A673 (cell line): Measurements from ENCODE around the gene LAMA2. TPM values are rescaled to one million over a fixed set of nuclear protein-coding genes. Genes with fewer than 3 reads are reported as not detected.
A peak's percentile ranks its signal among the peaks of the same experiment; 100 is the strongest.
"Not testable (repeated sequence)": the region's sequence is repeated elsewhere in the genome, so short reads cannot be mapped to it uniquely, and the experiment has no call there.

Experiments used
- BruUV-seq: library from RNA; stranded (reverse); fragments of 400-500 nt; replicated peaks from 2 replicates; lab custom pipeline; 2021; lab: Mats Ljungman, UMichigan
- CTCF ChIA-PET: fragments of 300-600 bp; sonication (Branson Sonifier 250); formaldehyde crosslinking; loops from one replicate; lab custom pipeline; 2022; ENCODE audit warnings: antibody characterized with exemption; lab: Charles Lee
- POLR2A ChIA-PET: fragments of 300-600 bp; sonication (Branson Sonifier 250); formaldehyde crosslinking; loops from one replicate; lab custom pipeline; 2022; ENCODE audit warnings: antibody characterized with exemption; ENCODE audit not compliant: low non-redundant PET; lab: Charles Lee
- DNase-seq: peaks from one replicate; pipeline ENCODE4 v3.0.0-alpha.2; 2015; ENCODE audit warnings: low spot score
- H3K27ac ChIP-seq: fragments of 200-600 bp; sonication (generic); 2 replicates; pipeline ENCODE4 v1.5.1; 2016; ENCODE audit warnings: mixed run types, low read depth, mild to moderate bottlenecking, mixed read lengths, antibody characterized with exemption, low read length; ENCODE audit not compliant: poor library complexity, severe bottlenecking
- H3K27me3 ChIP-seq: fragments of 200-600 bp; sonication (generic); replicated peaks from 2 replicates; pipeline ENCODE4 v1.6.1; 2017; ENCODE audit warnings: mixed run types, low read depth, mild to moderate bottlenecking, mixed read lengths, antibody characterized with exemption, low read length; ENCODE audit not compliant: insufficient read depth, poor library complexity
- H3K36me3 ChIP-seq: fragments of 200-600 bp; sonication (generic); 2 replicates; pipeline ENCODE4 v1.6.1; 2016; ENCODE audit warnings: mixed run types, mild to moderate bottlenecking, mixed read lengths, antibody characterized with exemption, low read length; ENCODE audit not compliant: insufficient read depth, poor library complexity, severe bottlenecking
- H3K4me1 ChIP-seq: fragments of 200-600 bp; sonication (generic); 2 replicates; pipeline ENCODE4 v1.6.1; 2017; ENCODE audit warnings: mixed run types, mild to moderate bottlenecking, mixed read lengths, antibody characterized with exemption, low read length; ENCODE audit not compliant: insufficient read depth, poor library complexity, severe bottlenecking
- H3K4me3 ChIP-seq: fragments of 200-600 bp; sonication (generic); 2 replicates; pipeline ENCODE4 v1.5.1; 2016; ENCODE audit warnings: low read depth, mixed run types, mild to moderate bottlenecking, mixed read lengths, low read length; ENCODE audit not compliant: poor library complexity, severe bottlenecking
- H3K9me3 ChIP-seq: fragments of 200-600 bp; sonication (generic); 2 replicates; pipeline ENCODE4 v1.6.1; 2016; ENCODE audit warnings: mixed run types, low read depth, mild to moderate bottlenecking, mixed read lengths, antibody characterized with exemption, low read length; ENCODE audit not compliant: poor library complexity, severe bottlenecking
- EZH2 ChIP-seq: fragments of 200-600 bp; sonication (generic); IDR thresholded peaks from 2 replicates; pipeline ENCODE4 v1.6.1; 2017; ENCODE audit warnings: borderline replicate concordance, low read depth, mild to moderate bottlenecking, mixed read lengths, antibody characterized with exemption, low read length; ENCODE audit not compliant: poor library complexity, severe bottlenecking
- intact Hi-C: fragments of 100-400 bp; cut with micrococcal nuclease; formaldehyde crosslinking; loops from one replicate; pipeline ENCODE4 v1.10.0; 2022; ENCODE audit not compliant: unreplicated experiment
- total RNA-seq: library from RNA; stranded (reverse); gene quantifications from 2 replicates; pipeline ENCODE4 v1.2.3, GENCODE V29; 2021
- TF ChIP-seq, protein P1 (sequence below): fragments of 300-800, 200-600 bp; sonication (generic); conservative IDR thresholded peaks from 2 replicates; pipeline ENCODE4 v1.5.1; 2017; ENCODE audit warnings: low read depth, mild to moderate bottlenecking, antibody characterized with exemption, low read length, moderate library complexity, mixed read lengths

The LAMA2 gene
- total RNA-seq, 1 experiment from 2014 or later = 2.2 TPM

GRCh38 chr6:129146902-129147301 lies 264.0 kb downstream of the LAMA2 start:
- CTCF ChIA-PET = no interaction called here
- no peak for DNase-seq
- Histone ChIP-seq H3K27me3 (no peaks in the 10 kb centered on the region), H3K36me3 (no peaks in the 10 kb centered on the region), H3K4me1 (peaks cover 3% of the 10 kb centered on the region), H3K27ac (no peak overlapping the region), H3K4me3 (no peak overlapping the region), H3K9me3 (no peaks in the 10 kb centered on the region)
- intact Hi-C loops = no loop called here
- POLR2A ChIA-PET = no interaction called here
- TF ChIP-seq EZH2 = no peak
- TF ChIP-seq, protein P1, sequence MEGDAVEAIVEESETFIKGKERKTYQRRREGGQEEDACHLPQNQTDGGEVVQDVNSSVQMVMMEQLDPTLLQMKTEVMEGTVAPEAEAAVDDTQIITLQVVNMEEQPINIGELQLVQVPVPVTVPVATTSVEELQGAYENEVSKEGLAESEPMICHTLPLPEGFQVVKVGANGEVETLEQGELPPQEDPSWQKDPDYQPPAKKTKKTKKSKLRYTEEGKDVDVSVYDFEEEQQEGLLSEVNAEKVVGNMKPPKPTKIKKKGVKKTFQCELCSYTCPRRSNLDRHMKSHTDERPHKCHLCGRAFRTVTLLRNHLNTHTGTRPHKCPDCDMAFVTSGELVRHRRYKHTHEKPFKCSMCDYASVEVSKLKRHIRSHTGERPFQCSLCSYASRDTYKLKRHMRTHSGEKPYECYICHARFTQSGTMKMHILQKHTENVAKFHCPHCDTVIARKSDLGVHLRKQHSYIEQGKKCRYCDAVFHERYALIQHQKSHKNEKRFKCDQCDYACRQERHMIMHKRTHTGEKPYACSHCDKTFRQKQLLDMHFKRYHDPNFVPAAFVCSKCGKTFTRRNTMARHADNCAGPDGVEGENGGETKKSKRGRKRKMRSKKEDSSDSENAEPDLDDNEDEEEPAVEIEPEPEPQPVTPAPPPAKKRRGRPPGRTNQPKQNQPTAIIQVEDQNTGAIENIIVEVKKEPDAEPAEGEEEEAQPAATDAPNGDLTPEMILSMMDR = no peak
- BruUV-seq = no TSS peak

DNA sequence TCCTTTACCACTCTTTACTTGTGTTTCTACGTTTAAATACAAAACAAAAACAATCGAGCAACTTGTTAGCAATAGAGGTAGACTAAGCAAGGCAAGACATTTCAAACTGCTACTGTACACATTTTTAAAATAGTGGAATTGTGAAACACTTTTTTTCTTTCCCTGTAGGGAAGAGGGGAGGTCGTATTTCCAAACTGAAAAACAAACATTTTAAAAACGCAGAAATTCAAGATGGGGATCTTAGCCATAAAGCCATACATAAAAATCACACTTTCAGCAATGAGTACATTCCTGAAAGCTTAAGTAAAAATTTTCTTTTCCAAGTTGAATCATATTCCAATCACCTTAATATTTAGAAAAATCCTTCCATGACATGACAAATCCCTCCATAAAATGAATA lies 267.6 kb downstream of the LAMA2 start:
- TF ChIP-seq, protein P1 = no peak
- TF ChIP-seq EZH2 = no peak
- H3K4me3 ChIP-seq = no peak overlapping the region
- intact Hi-C loops = no loop called here
- no TSS peak for BruUV-seq
- H3K9me3 ChIP-seq = no peaks in the 10 kb centered on the region
- H3K27me3 ChIP-seq = no peaks in the 10 kb centered on the region
- DNase-seq = no peak
- H3K4me1 ChIP-seq = peaks cover 3% of the 10 kb centered on the region
- no peak overlapping the region for H3K27ac ChIP-seq
- no peaks in the 10 kb centered on the region for H3K36me3 ChIP-seq
- ChIA-PET CTCF (no interaction called here), POLR2A (no interaction called here)

GRCh38 chr6:129153257-129153656 lies 270.3 kb downstream of the LAMA2 start:
- H3K27me3 ChIP-seq = no peaks in the 10 kb centered on the region
- BruUV-seq = no TSS peak
- no peaks in the 10 kb centered on the region for H3K9me3 ChIP-seq
- TF ChIP-seq EZH2 = no peak
- TF ChIP-seq, protein P1 = no peak
- H3K4me1 ChIP-seq = no peaks in the 10 kb centered on the region
- no peaks in the 10 kb centered on the region for H3K36me3 ChIP-seq
- intact Hi-C loops = no loop called here
- CTCF ChIA-PET = no interaction called here
- POLR2A ChIA-PET = no interaction called here
- no peak for DNase-seq
- H3K4me3 ChIP-seq = no peak overlapping the region
- no peak overlapping the region for H3K27ac ChIP-seq

DNA sequence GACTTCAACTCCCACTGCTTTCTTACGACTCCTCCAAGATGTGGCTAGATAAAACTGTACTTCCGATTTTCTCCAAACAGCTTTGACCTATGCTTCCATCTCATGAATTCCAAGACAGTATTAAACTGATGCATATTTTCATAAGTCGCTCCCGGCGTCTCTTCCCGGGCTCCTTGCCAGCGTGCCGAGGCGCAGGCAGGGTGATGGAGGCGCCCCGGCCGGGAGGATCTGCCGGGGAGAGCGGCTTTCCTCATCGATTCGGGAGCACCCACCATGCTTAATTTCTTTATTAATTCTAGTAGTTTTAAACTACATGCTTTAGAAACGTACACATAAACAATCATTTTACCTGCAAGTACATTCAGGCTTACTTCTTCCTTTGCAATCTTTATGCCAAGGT lies 276.3 kb downstream of the LAMA2 start:
- H3K27me3 ChIP-seq, POLR2A ChIA-PET, H3K4me1 ChIP-seq, intact Hi-C loops, DNase-seq, H3K36me3 ChIP-seq, H3K9me3 ChIP-seq, CTCF ChIA-PET, BruUV-seq: not testable (repeated sequence)
- H3K4me3 ChIP-seq = peak overlapping the region; percentile 45
- H3K27ac ChIP-seq = peak overlapping the region; percentile 70
